ENCODE results near the gene MCHR1.
"Not testable (repeated sequence)": the region's sequence is repeated elsewhere in the genome, so short reads cannot be mapped to it uniquely, and the experiment has no call there.

Gene MCHR1

GRCh38 chr22:40679249-40679963, at the start of gene MCHR1:
Gene MCHR1, plus strand, starts transcription at chr22:40679484. Its CDS starts 169 bp downstream, at chr22:40679653.
- no peak for DNase-seq

- DNase-seq: no peak
These were observed 47.4 kb upstream of the MCHR1 start for GRCh38 chr22:40631925-40632324.

- no peak for DNase-seq
These were observed 46.2 kb upstream of the MCHR1 start for GRCh38 chr22:40633036-40633435.

GRCh38 chr22:40634119-40634903, 45.0 kb upstream of the MCHR1 start:
- DNase-seq: no peak

GRCh38 chr22:40635043-40635939, 44.0 kb upstream of the MCHR1 start:
- DNase-seq: no peak

GRCh38 chr22:40635940-40636379, 43.3 kb upstream of the MCHR1 start:
- no peak for DNase-seq

- peak; percentile 99 for DNase-seq
These were observed 42.7 kb upstream of the MCHR1 start, which contains the start of gene MRTFA for GRCh38 chr22:40636380-40637182. Gene MRTFA, minus strand, starts transcription at chr22:40636719.

GRCh38 chr22:40637183-40638150, 41.8 kb upstream of the MCHR1 start:
- no peak for DNase-seq

GRCh38 chr22:40638261-40638660, 41.0 kb upstream of the MCHR1 start:
- no peak for DNase-seq

GRCh38 chr22:40641269-40641668, 38.0 kb upstream of the MCHR1 start:
- no peak for DNase-seq

GRCh38 chr22:40642316-40642715, 37.0 kb upstream of the MCHR1 start:
- DNase-seq: no peak

- no peak for DNase-seq
These were observed 33.6 kb upstream of the MCHR1 start for GRCh38 chr22:40645579-40646197.

GRCh38 chr22:40648386-40648785, 30.9 kb upstream of the MCHR1 start:
- no peak for DNase-seq

GRCh38 chr22:40651057-40651456, 28.2 kb upstream of the MCHR1 start:
- DNase-seq: no peak

- DNase-seq: peak; percentile 95
These were observed 27.5 kb upstream of the MCHR1 start for GRCh38 chr22:40651563-40652501.

- DNase-seq: no peak
These were observed 25.9 kb upstream of the MCHR1 start for GRCh38 chr22:40653361-40653760.

GRCh38 chr22:40654522-40655167, 24.6 kb upstream of the MCHR1 start:
- no peak for DNase-seq

GRCh38 chr22:40655941-40656340, 23.3 kb upstream of the MCHR1 start:
- not testable (repeated sequence) for DNase-seq

- DNase-seq: not testable (repeated sequence)
These were observed 22.6 kb upstream of the MCHR1 start for GRCh38 chr22:40656651-40657050.
